GM23338 (cell line): ENCODE results near the gene KCND2.

Source experiments
- CREB1 ChIP-seq: fragments of 250-450 bp; sonication (Bioruptor Pico); IDR thresholded peaks from 2 replicates; pipeline ENCODE4 v1.5.0; 2020; ENCODE audit warnings: low read depth, mild to moderate bottlenecking, moderate library complexity
- EZH2 ChIP-seq: fragments of 200-600 bp; sonication (generic); IDR thresholded peaks from one replicate; pipeline ENCODE4 v1.8.0; 2017; ENCODE audit warnings: antibody characterized with exemption, mild to moderate bottlenecking, low read depth; ENCODE audit not compliant: unreplicated experiment
- EZH2phosphoT487 ChIP-seq: fragments of 200-600 bp; sonication (generic); IDR thresholded peaks from one replicate; pipeline ENCODE4 v1.8.1; 2018; ENCODE audit warnings: antibody characterized with exemption; ENCODE audit not compliant: unreplicated experiment
- JUNB ChIP-seq: IDR thresholded peaks from one replicate; pipeline ENCODE4 v1.6.1; 2016; ENCODE audit warnings: antibody characterized with exemption; ENCODE audit not compliant: unreplicated experiment
- NANOG ChIP-seq: IDR thresholded peaks from 2 replicates; pipeline ENCODE4 v1.6.1; 2016; ENCODE audit warnings: antibody characterized with exemption, borderline replicate concordance
- POLR2AphosphoS5 ChIP-seq: IDR thresholded peaks from 2 replicates; pipeline ENCODE4 v1.6.1; 2016; ENCODE audit warnings: antibody characterized with exemption, low read depth
- STAT1 ChIP-seq: IDR thresholded peaks from one replicate; pipeline ENCODE4 v1.6.1; 2016; ENCODE audit warnings: antibody characterized with exemption; ENCODE audit not compliant: unreplicated experiment
- ZNF114 ChIP-seq: fragments of 250-450 bp; sonication (Bioruptor Pico); IDR thresholded peaks from 2 replicates; pipeline ENCODE4 v1.5.0; 2020; ENCODE audit warnings: mild to moderate bottlenecking, moderate library complexity
- TF ChIP-seq, protein P1 (sequence below), 2 experiments: fragments of 200-600 bp in 1 of 2; sonication (generic) in 1 of 2; conservative IDR thresholded peaks; 2 replicates each; pipeline versions ENCODE4 v1.5.1 to v1.6.1; 2016 to 2017; ENCODE audit warnings: antibody characterized with exemption in 2 of 2, low read depth in 2 of 2, mild to moderate bottlenecking in 2 of 2, moderate library complexity in 1 of 2
- TF ChIP-seq, protein P2 (sequence below): IDR thresholded peaks from one replicate; pipeline ENCODE4 v1.6.1; 2018; ENCODE audit warnings: antibody characterized with exemption; ENCODE audit not compliant: unreplicated experiment
- TF ChIP-seq, protein P3 (sequence below): IDR thresholded peaks from 2 replicates; pipeline ENCODE4 v1.6.1; 2016; ENCODE audit warnings: antibody characterized with exemption

DNA sequence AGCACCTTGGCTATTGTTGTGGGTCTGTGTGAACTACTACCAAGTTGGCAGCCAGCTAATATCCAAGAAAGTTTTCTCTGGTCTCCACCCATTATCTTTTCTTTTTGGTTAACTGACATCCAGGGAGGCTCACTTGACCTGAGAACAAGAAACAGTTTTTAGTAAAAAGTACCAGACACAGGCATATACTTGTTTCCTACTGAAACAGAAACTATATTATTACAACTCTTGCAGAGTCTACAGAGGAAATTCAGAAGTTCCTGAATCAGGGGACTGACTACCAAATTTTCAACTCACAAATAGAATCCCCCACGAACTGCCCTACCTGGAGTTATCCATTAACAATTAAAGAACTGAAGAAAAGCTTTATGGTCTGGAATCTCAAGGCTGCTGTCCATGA lies 168.9 kb downstream of the KCND2 start:
- TF ChIP-seq, protein P1, sequence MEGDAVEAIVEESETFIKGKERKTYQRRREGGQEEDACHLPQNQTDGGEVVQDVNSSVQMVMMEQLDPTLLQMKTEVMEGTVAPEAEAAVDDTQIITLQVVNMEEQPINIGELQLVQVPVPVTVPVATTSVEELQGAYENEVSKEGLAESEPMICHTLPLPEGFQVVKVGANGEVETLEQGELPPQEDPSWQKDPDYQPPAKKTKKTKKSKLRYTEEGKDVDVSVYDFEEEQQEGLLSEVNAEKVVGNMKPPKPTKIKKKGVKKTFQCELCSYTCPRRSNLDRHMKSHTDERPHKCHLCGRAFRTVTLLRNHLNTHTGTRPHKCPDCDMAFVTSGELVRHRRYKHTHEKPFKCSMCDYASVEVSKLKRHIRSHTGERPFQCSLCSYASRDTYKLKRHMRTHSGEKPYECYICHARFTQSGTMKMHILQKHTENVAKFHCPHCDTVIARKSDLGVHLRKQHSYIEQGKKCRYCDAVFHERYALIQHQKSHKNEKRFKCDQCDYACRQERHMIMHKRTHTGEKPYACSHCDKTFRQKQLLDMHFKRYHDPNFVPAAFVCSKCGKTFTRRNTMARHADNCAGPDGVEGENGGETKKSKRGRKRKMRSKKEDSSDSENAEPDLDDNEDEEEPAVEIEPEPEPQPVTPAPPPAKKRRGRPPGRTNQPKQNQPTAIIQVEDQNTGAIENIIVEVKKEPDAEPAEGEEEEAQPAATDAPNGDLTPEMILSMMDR (conservative IDR thresholded peaks at IDR 0.05; ENCODE audit: low read depth in 2 of 2) = no peak
- TF ChIP-seq POLR2AphosphoS5 (no peak), EZH2 (no peak), CREB1 (CRISPR knock-in tag) (no peak), EZH2phosphoT487 (no peak), ZNF114 (no peak), STAT1 (no peak), NANOG (no peak), JUNB (no peak)
- TF ChIP-seq, protein P2, sequence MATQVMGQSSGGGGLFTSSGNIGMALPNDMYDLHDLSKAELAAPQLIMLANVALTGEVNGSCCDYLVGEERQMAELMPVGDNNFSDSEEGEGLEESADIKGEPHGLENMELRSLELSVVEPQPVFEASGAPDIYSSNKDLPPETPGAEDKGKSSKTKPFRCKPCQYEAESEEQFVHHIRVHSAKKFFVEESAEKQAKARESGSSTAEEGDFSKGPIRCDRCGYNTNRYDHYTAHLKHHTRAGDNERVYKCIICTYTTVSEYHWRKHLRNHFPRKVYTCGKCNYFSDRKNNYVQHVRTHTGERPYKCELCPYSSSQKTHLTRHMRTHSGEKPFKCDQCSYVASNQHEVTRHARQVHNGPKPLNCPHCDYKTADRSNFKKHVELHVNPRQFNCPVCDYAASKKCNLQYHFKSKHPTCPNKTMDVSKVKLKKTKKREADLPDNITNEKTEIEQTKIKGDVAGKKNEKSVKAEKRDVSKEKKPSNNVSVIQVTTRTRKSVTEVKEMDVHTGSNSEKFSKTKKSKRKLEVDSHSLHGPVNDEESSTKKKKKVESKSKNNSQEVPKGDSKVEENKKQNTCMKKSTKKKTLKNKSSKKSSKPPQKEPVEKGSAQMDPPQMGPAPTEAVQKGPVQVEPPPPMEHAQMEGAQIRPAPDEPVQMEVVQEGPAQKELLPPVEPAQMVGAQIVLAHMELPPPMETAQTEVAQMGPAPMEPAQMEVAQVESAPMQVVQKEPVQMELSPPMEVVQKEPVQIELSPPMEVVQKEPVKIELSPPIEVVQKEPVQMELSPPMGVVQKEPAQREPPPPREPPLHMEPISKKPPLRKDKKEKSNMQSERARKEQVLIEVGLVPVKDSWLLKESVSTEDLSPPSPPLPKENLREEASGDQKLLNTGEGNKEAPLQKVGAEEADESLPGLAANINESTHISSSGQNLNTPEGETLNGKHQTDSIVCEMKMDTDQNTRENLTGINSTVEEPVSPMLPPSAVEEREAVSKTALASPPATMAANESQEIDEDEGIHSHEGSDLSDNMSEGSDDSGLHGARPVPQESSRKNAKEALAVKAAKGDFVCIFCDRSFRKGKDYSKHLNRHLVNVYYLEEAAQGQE = no peak
- TF ChIP-seq, protein P3, sequence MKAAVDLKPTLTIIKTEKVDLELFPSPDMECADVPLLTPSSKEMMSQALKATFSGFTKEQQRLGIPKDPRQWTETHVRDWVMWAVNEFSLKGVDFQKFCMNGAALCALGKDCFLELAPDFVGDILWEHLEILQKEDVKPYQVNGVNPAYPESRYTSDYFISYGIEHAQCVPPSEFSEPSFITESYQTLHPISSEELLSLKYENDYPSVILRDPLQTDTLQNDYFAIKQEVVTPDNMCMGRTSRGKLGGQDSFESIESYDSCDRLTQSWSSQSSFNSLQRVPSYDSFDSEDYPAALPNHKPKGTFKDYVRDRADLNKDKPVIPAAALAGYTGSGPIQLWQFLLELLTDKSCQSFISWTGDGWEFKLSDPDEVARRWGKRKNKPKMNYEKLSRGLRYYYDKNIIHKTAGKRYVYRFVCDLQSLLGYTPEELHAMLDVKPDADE = no peak
